ENCODE data around the gene PDILT.

DNA sequence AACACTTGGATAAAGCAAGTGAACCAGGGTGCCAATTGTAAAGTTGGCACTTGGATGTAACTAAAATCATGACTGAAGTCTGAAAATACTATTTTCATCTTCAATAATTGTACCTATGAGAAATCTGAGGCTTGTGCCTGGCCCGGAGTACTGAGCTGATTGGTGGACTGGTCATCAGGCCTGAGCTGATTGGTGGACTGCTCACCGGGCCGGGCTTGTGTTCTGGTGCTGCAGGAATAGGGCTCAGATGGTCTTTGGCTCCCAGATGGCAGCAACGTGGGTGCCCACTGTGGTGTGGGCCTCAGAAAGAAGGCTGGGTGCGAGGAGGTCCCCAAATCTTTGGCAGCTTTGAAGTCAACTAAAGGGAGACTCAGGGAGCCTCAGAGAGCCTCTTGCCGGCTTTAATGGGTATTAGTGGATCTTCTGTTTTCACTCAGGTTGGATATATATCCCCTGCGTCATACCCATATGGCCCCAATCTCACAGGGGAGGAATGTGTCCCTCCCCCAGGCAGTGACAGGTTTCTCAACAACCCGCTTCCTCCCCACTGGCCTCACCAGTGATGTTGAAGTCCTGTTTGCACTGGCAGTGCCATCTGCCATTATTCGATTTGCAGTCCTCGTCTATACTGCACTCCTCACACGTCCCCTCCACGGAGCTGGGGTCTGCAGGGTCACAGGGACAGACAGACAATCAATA, 56.7 kb downstream of the PDILT start:
- TF ChIP-seq, protein P1, sequence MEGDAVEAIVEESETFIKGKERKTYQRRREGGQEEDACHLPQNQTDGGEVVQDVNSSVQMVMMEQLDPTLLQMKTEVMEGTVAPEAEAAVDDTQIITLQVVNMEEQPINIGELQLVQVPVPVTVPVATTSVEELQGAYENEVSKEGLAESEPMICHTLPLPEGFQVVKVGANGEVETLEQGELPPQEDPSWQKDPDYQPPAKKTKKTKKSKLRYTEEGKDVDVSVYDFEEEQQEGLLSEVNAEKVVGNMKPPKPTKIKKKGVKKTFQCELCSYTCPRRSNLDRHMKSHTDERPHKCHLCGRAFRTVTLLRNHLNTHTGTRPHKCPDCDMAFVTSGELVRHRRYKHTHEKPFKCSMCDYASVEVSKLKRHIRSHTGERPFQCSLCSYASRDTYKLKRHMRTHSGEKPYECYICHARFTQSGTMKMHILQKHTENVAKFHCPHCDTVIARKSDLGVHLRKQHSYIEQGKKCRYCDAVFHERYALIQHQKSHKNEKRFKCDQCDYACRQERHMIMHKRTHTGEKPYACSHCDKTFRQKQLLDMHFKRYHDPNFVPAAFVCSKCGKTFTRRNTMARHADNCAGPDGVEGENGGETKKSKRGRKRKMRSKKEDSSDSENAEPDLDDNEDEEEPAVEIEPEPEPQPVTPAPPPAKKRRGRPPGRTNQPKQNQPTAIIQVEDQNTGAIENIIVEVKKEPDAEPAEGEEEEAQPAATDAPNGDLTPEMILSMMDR (IDR thresholded peaks at IDR 0.05), result no peak
- no peak for TF ChIP-seq POLR2A (IDR thresholded peaks at IDR 0.05)
